ENCODE results near the gene NAP1L4. TPM values are rescaled to one million over a fixed set of nuclear protein-coding genes. Genes with fewer than 3 reads are reported as not detected.
"Not testable (repeated sequence)": the region's sequence is repeated elsewhere in the genome, so short reads cannot be mapped to it uniquely, and the experiment has no call there.

The NAP1L4 gene
- total RNA-seq, 1 experiment from 2014 or later = 193 TPM

GRCh38 chr11:2919837-2920236 lies 72.3 kb downstream of the NAP1L4 start:
- in situ Hi-C loops (cut with HindIII; ENCODE audit: low pct_unique_long_range_greater_than_20kb, low sequenced_read_pairs) = no loop called here
- no peak for DNase-seq (ENCODE audit: low read depth)

GRCh38 chr11:2919188-2919587 lies 72.9 kb downstream of the NAP1L4 start:
- no peak for DNase-seq (ENCODE audit: low read depth)
- in situ Hi-C loops (cut with HindIII; ENCODE audit: low pct_unique_long_range_greater_than_20kb, low sequenced_read_pairs) = no loop called here

- in situ Hi-C loops (cut with HindIII; ENCODE audit: low pct_unique_long_range_greater_than_20kb, low sequenced_read_pairs) = no loop called here
- DNase-seq (ENCODE audit: low read depth) = no peak
Measured at GRCh38 chr11:2917842-2918490, 74.2 kb downstream of the NAP1L4 start.

GRCh38 chr11:2916892-2917645 lies 75.1 kb downstream of the NAP1L4 start:
- DNase-seq (ENCODE audit: low read depth) = no peak
- in situ Hi-C loops (cut with HindIII; ENCODE audit: low pct_unique_long_range_greater_than_20kb, low sequenced_read_pairs) = no loop called here

GRCh38 chr11:2916114-2916891 lies 75.8 kb downstream of the NAP1L4 start:
- no peak for DNase-seq (ENCODE audit: low read depth)
- in situ Hi-C loops (cut with HindIII; ENCODE audit: low pct_unique_long_range_greater_than_20kb, low sequenced_read_pairs) = no loop called here

GRCh38 chr11:2915473-2915872 lies 76.7 kb downstream of the NAP1L4 start:
- in situ Hi-C loops (cut with HindIII; ENCODE audit: low pct_unique_long_range_greater_than_20kb, low sequenced_read_pairs) = no loop called here
- DNase-seq (ENCODE audit: low read depth) = no peak

GRCh38 chr11:2914455-2915195 lies 77.5 kb downstream of the NAP1L4 start:
- in situ Hi-C loops (cut with HindIII; ENCODE audit: low pct_unique_long_range_greater_than_20kb, low sequenced_read_pairs) = no loop called here
- DNase-seq (ENCODE audit: low read depth) = no peak

GRCh38 chr11:2913776-2914175 lies 78.4 kb downstream of the NAP1L4 start:
- DNase-seq (ENCODE audit: low read depth) = no peak
- in situ Hi-C loops (cut with HindIII; ENCODE audit: low pct_unique_long_range_greater_than_20kb, low sequenced_read_pairs) = no loop called here

- DNase-seq (ENCODE audit: low read depth) = no peak
- in situ Hi-C loops (cut with HindIII; ENCODE audit: low pct_unique_long_range_greater_than_20kb, low sequenced_read_pairs) = no loop called here
Measured at GRCh38 chr11:2913019-2913431, 79.1 kb downstream of the NAP1L4 start.

- peak; percentile 85 for DNase-seq (ENCODE audit: low read depth)
- in situ Hi-C loops (cut with HindIII; ENCODE audit: low pct_unique_long_range_greater_than_20kb, low sequenced_read_pairs) = no loop called here
Measured at GRCh38 chr11:2912498-2912897, 79.6 kb downstream of the NAP1L4 start.

- no peak for DNase-seq (ENCODE audit: low read depth)
- in situ Hi-C loops (cut with HindIII; ENCODE audit: low pct_unique_long_range_greater_than_20kb, low sequenced_read_pairs) = no loop called here
Measured at GRCh38 chr11:2911785-2912391, 80.2 kb downstream of the NAP1L4 start.

GRCh38 chr11:2911088-2911784 lies 80.9 kb downstream of the NAP1L4 start:
- DNase-seq (ENCODE audit: low read depth) = no peak

GRCh38 chr11:2910401-2910955 lies 81.7 kb downstream of the NAP1L4 start:
- in situ Hi-C loops (cut with HindIII; ENCODE audit: low pct_unique_long_range_greater_than_20kb, low sequenced_read_pairs) = no loop called here
- no peak for DNase-seq (ENCODE audit: low read depth)

More at GRCh38 chr11:2911088-2911784, 80.9 kb downstream of the NAP1L4 start:
- in situ Hi-C loops (cut with HindIII; ENCODE audit: low pct_unique_long_range_greater_than_20kb, low sequenced_read_pairs) = no loop called here

- no peak for DNase-seq (ENCODE audit: low read depth)
- in situ Hi-C loops (cut with HindIII; ENCODE audit: low pct_unique_long_range_greater_than_20kb, low sequenced_read_pairs) = no loop called here
Measured at GRCh38 chr11:2909133-2909902, 82.8 kb downstream of the NAP1L4 start.

- in situ Hi-C loops (cut with HindIII; ENCODE audit: low pct_unique_long_range_greater_than_20kb, low sequenced_read_pairs) = no loop called here
- no peak for DNase-seq (ENCODE audit: low read depth)
Measured at GRCh38 chr11:2908130-2908529, 84.0 kb downstream of the NAP1L4 start.

GRCh38 chr11:2905299-2905698 lies 86.8 kb downstream of the NAP1L4 start:
- in situ Hi-C loops (cut with HindIII; ENCODE audit: low pct_unique_long_range_greater_than_20kb, low sequenced_read_pairs); DNase-seq (ENCODE audit: low read depth): not testable (repeated sequence)
